Measurements from ENCODE around the gene SLC25A29. TPM values are rescaled to one million over a fixed set of nuclear protein-coding genes. Genes with fewer than 3 reads are reported as not detected.

Gene SLC25A29
- total and polyA plus RNA-seq, 2 of the 13 experiments (the other 11 are each of a cell fraction or from before 2014, with no cell fraction given): 12.2 to 17.2 TPM

DNA sequence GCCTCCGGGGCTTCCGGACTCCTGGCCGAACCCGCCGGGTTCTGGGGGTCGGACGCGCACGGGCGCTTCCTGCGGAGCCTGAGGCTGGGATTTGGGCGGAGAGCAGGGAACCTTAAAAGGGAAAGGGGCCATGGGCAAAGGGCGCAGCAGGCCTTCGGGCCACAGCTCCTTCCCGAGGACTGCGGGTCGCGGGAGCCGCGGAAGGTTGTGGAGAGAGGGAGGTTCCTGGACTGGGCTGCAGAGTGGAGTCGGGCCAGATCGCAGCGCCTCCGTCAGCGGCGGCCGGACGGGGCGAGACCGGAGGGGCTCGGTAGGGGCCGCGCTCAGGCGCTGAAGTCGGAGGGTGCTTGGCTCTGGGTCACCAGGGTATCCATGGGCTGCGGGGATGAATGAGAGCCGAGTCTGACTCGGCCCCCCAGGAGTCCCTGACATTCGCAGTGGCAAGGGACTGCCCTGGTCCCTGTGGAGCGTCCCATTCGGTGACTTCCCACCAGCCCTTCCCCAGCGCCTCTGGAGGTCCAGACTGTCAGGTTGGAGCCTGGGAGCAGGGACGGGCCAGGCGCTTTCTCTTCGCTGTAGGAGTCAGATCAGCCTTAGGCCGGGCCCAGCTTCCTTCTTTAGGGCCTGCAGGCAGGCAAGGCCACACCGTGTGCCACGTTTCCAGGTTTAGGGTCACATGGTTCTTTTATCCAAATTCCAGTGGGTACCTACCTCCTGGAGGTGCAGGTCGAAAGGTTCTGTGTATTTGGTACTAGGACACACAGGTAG, 938 bp upstream of the SLC25A29 start (continued):
- TF ChIP-seq GZF1 (CRISPR knock-in tag; IDR thresholded peaks at IDR 0.05) (0 out of 2 replicates have a peak, but pooled peaks have one; percentile 12), ZNF282 (IDR thresholded peaks at IDR 0.05; ENCODE audit: partially characterized antibody) (no peak), NFYC (CRISPR knock-in tag; IDR thresholded peaks at IDR 0.05) (no peak), PAWR (CRISPR knock-in tag; IDR thresholded peaks at IDR 0.05; ENCODE audit: borderline replicate concordance) (no peak), NONO (IDR thresholded peaks at IDR 0.05) (no peak), NONO (CRISPR knock-in tag; conservative IDR thresholded peaks at IDR 0.05) (peak; percentile 70), XBP1 (CRISPR knock-in tag; IDR thresholded peaks at IDR 0.05) (no peak), AGO2 (optimal IDR thresholded peaks at IDR 0.05; ENCODE audit: low read depth, low read length) (peak; percentile 78), HNRNPK (IDR thresholded peaks at IDR 0.05; ENCODE audit: low read depth, low read length, poor library complexity, severe bottlenecking) (no peak), ZNF124 (CRISPR knock-in tag; IDR thresholded peaks at IDR 0.05) (peak; percentile 18; the same call in 1 of the 2 replicates), RBM22 (optimal IDR thresholded peaks at IDR 0.05; ENCODE audit: low read length) (no peak), ZNF501 (CRISPR knock-in tag; IDR thresholded peaks at IDR 0.05) (0 out of 2 replicates have a peak, but pooled peaks have one; percentile 67), NCOA2 (CRISPR knock-in tag; IDR thresholded peaks at IDR 0.05) (peak; percentile 10; the same call in 1 of the 2 replicates), RFXANK (CRISPR knock-in tag; IDR thresholded peaks at IDR 0.05) (no peak), NFIC (IDR thresholded peaks at IDR 0.05; ENCODE audit: low read length) (no peak), MTA1 (CRISPR knock-in tag; IDR thresholded peaks at IDR 0.05; ENCODE audit: borderline replicate concordance) (peak; percentile 86; the same call in 1 of the 2 replicates), ADNP (CRISPR knock-in tag; IDR thresholded peaks at IDR 0.05) (no peak; the same call in 1 of the 2 replicates), MYNN (CRISPR knock-in tag; IDR thresholded peaks at IDR 0.05; ENCODE audit: low read depth) (0 out of 2 replicates have a peak, but pooled peaks have one; percentile 40), HOXA5 (CRISPR knock-in tag; IDR thresholded peaks at IDR 0.05) (no peak), RXRA (CRISPR knock-in tag; IDR thresholded peaks at IDR 0.05) (0 out of 2 replicates have a peak, but pooled peaks have one; percentile 15), KAT7 (CRISPR knock-in tag; IDR thresholded peaks at IDR 0.05; ENCODE audit: borderline replicate concordance) (0 out of 2 replicates have a peak, but pooled peaks have one; percentile 20), ZNF558 (CRISPR knock-in tag; IDR thresholded peaks at IDR 0.05; ENCODE audit: borderline replicate concordance) (0 out of 2 replicates have a peak, but pooled peaks have one; percentile 33), ZNF430 (CRISPR knock-in tag; IDR thresholded peaks at IDR 0.05) (0 out of 2 replicates have a peak, but pooled peaks have one; percentile 36)
- TF ChIP-seq, protein P1, sequence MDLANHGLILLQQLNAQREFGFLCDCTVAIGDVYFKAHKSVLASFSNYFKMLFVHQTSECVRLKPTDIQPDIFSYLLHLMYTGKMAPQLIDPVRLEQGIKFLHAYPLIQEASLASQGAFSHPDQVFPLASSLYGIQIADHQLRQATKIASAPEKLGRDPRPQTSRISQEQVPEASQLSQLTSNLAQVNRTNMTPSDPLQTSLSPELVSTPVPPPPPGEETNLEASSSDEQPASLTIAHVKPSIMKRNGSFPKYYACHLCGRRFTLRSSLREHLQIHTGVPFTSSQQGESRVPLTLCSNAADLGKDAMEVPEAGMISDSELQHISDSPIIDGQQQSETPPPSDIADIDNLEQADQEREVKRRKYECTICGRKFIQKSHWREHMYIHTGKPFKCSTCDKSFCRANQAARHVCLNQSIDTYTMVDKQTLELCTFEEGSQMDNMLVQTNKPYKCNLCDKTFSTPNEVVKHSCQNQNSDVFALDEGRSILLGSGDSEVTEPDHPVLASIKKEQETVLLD (CRISPR knock-in tag; IDR thresholded peaks at IDR 0.05; ENCODE audit: low read depth): no peak
- TF ChIP-seq, protein P2, sequence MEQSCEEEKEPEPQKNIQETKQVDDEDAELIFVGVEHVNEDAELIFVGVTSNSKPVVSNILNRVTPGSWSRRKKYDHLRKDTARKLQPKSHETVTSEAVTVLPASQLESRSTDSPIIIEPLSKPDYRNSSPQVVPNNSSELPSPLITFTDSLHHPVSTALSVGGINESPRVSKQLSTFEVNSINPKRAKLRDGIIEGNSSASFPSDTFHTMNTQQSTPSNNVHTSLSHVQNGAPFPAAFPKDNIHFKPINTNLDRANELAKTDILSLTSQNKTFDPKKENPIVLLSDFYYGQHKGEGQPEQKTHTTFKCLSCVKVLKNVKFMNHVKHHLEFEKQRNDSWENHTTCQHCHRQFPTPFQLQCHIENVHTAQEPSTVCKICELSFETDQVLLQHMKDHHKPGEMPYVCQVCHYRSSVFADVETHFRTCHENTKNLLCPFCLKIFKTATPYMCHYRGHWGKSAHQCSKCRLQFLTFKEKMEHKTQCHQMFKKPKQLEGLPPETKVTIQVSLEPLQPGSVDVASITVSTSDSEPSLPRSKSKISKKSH (CRISPR knock-in tag; IDR thresholded peaks at IDR 0.05; ENCODE audit: borderline replicate concordance): peak; percentile 74; the same call in 1 of the 2 replicates
- TF ChIP-seq, protein P3, sequence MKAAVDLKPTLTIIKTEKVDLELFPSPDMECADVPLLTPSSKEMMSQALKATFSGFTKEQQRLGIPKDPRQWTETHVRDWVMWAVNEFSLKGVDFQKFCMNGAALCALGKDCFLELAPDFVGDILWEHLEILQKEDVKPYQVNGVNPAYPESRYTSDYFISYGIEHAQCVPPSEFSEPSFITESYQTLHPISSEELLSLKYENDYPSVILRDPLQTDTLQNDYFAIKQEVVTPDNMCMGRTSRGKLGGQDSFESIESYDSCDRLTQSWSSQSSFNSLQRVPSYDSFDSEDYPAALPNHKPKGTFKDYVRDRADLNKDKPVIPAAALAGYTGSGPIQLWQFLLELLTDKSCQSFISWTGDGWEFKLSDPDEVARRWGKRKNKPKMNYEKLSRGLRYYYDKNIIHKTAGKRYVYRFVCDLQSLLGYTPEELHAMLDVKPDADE (CRISPR knock-in tag; IDR thresholded peaks at IDR 0.05): no peak
